Activated CD4-positive, alpha-beta T cell treated with anti-CD3 and anti-CD28 coated beads, Interleukin-2, amount 50 U/mL, for 4 hours (primary cell): Measurements from ENCODE around the gene AKT1S1.
"Not testable (repeated sequence)": the region's sequence is repeated elsewhere in the genome, so short reads cannot be mapped to it uniquely, and the experiment has no call there.

Source experiments
- DNase-seq, 2 experiments: peaks; one replicate each; pipeline ENCODE4 v3.0.0-alpha.2; 2020

AKT1S1 gene

GRCh38 chr19:49833599-49833998 lies 43.6 kb downstream of the AKT1S1 start:
- DNase-seq = no peak

- no peak for DNase-seq
These were observed 44.6 kb downstream of the AKT1S1 start for GRCh38 chr19:49832556-49832955.

GRCh38 chr19:49831592-49831991 lies 45.6 kb downstream of the AKT1S1 start:
- no peak for DNase-seq

GRCh38 chr19:49830766-49831165 lies 46.4 kb downstream of the AKT1S1 start:
- DNase-seq = no peak

- no peak for DNase-seq
These were observed 47.4 kb downstream of the AKT1S1 start for GRCh38 chr19:49829721-49830120.

- DNase-seq = no peak
These were observed 48.0 kb downstream of the AKT1S1 start for GRCh38 chr19:49829200-49829599.

- no peak for DNase-seq
These were observed 50.1 kb downstream of the AKT1S1 start for GRCh38 chr19:49827034-49827433.

- no peak for DNase-seq
These were observed 52.5 kb downstream of the AKT1S1 start for GRCh38 chr19:49824662-49825061.

GRCh38 chr19:49823472-49823871 lies 53.7 kb downstream of the AKT1S1 start:
- no peak for DNase-seq

- no peak for DNase-seq
These were observed 57.0 kb downstream of the AKT1S1 start for GRCh38 chr19:49820125-49820524.

- DNase-seq = not testable (repeated sequence)
These were observed 57.6 kb downstream of the AKT1S1 start for GRCh38 chr19:49819452-49820115.
